Upper lobe of right lung (tissue), 1 donor: Measurements from ENCODE around the gene AGO3. TPM values are rescaled to one million over a fixed set of nuclear protein-coding genes. Genes with fewer than 3 reads are reported as not detected.

ENCODE experiments used
- ATAC-seq: fragments of 200-7000 bp; cut with Tn5 transposase; one replicate; pipeline ENCODE4 v1.9.1; 2020; ENCODE audit warnings: mild to moderate bottlenecking, moderate library complexity
- DNase-seq: peaks from one replicate; pipeline ENCODE4 v3.0.0-alpha.2; 2020
- H3K27ac ChIP-seq: fragments of 200-600 bp; one replicate; pipeline ENCODE4 v1.8.0; 2022
- H3K27me3 ChIP-seq: fragments of 200-600 bp; one replicate; pipeline ENCODE4 v1.8.0; 2022; ENCODE audit warnings: mild to moderate bottlenecking
- H3K36me3 ChIP-seq: fragments of 200-600 bp; one replicate; pipeline ENCODE4 v1.8.0; 2022
- H3K4me1 ChIP-seq: fragments of 200-600 bp; one replicate; pipeline ENCODE4 v1.8.0; 2022
- H3K4me3 ChIP-seq: fragments of 200-600 bp; one replicate; pipeline ENCODE4 v1.8.0; 2022; ENCODE audit warnings: mild to moderate bottlenecking
- H3K9me3 ChIP-seq: fragments of 200-600 bp; one replicate; pipeline ENCODE4 v1.8.0; 2022
- CTCF ChIP-seq: fragments of 200-600 bp; IDR thresholded peaks from one replicate; pipeline ENCODE4 v1.8.0; 2022; ENCODE audit warnings: antibody characterized with exemption
- intact Hi-C: fragments of 100-400 bp; cut with DNase I; formaldehyde crosslinking; loops from one replicate; pipeline ENCODE4 v1.11.0; 2022
- total RNA-seq: library from RNA; stranded (reverse); fragmentation: NEBNext Ultra II Directional; extraction: Animal tissue kit (Norgen Biotek cat#: 25700); gene quantifications from one replicate; pipeline ENCODE4 v1.2.1, GENCODE V29; 2021
- donor health status: DM: no; HTN: yes; CAD: no; lungs with severe emphysema.

The AGO3 gene
- total RNA-seq, 1 donor from 2014 or later = 34.1 TPM

GRCh38 chr1:36095760-36096405 is 165.0 kb downstream of the AGO3 start:
- peak overlapping the region; percentile 40 for H3K27ac ChIP-seq
- peaks cover 16% of the 10 kb centered on the region for H3K4me1 ChIP-seq
- no peaks in the 10 kb centered on the region for H3K9me3 ChIP-seq
- no peak for DNase-seq
- H3K27me3 ChIP-seq = no peaks in the 10 kb centered on the region
- H3K36me3 ChIP-seq = peaks cover 49% of the 10 kb centered on the region
- peak; percentile 66 for ATAC-seq
- no peak for TF ChIP-seq CTCF
- intact Hi-C loops = loop anchor here (5.0 kb wide), 1 partner anchor 91 kb away; no protein-coding TSS in a partner anchor
- H3K4me3 ChIP-seq = no peak overlapping the region

GRCh38 chr1:36096500-36097432 is 165.9 kb downstream of the AGO3 start:
- no peaks in the 10 kb centered on the region for H3K27me3 ChIP-seq
- no peak for TF ChIP-seq CTCF
- intact Hi-C loops = loop anchor here (5.0 kb wide), 1 partner anchor 91 kb away; no protein-coding TSS in a partner anchor
- DNase-seq (no peak), ATAC-seq (peak; percentile 2)
- peak overlapping the region; percentile 40 for H3K27ac ChIP-seq
- no peaks in the 10 kb centered on the region for H3K9me3 ChIP-seq
- H3K36me3 ChIP-seq = peaks cover 41% of the 10 kb centered on the region
- no peak overlapping the region for H3K4me3 ChIP-seq
- peaks cover 14% of the 10 kb centered on the region for H3K4me1 ChIP-seq

DNA sequence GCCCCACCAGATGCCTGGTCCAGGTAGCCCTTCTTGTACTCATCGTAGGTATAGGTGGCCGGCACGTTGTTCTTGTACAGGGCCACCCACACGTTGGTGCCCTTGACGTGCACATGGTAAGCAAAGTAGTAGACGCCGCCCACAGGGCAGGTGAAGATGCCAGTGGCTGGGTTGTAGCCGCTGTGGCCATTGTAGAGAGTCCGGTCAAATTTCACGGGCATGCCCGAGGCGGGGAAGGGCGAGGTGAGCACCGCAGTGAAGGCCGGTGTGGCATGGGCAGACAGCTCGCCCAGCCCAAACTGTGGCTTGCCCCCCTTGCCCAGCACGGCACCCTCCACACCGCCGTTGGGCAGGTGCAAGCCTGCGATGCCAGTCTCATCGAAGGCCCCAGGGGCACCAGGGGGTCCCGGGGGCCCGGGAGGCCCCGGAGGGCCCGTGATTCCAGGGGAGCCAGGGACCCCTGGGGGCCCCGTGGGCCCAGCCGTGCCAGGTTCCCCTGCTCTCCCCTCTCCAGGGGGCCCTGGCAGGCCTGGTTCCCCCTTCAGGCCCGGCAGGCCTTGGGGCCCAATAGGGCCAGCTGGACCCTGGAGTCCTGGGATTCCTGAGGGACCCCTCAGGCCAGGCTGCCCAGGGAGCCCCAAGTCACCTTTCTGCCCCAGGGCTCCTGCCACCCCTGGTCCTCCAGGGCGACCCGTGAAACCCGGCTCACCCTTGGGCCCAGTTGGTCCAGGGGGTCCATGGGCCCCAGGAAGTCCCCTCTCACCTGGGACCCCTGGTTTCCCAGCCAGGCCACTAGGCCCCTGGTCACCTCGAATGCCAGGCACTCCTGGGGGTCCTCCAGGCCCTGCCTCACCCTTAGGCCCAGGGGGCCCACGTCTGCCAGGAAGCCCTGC is 167.0 kb downstream of the AGO3 start:
- H3K27ac ChIP-seq = no peak overlapping the region
- DNase-seq (no peak), ATAC-seq (no peak)
- peaks cover 14% of the 10 kb centered on the region for H3K4me1 ChIP-seq
- no peak for TF ChIP-seq CTCF
- no peak overlapping the region for H3K4me3 ChIP-seq
- intact Hi-C loops = loop anchor here (5.0 kb wide), 1 partner anchor 89 kb away; no protein-coding TSS in a partner anchor
- no peaks in the 10 kb centered on the region for H3K27me3 ChIP-seq
- peaks cover 29% of the 10 kb centered on the region for H3K36me3 ChIP-seq
- no peaks in the 10 kb centered on the region for H3K9me3 ChIP-seq

GRCh38 chr1:36098650-36099365 is 167.9 kb downstream of the AGO3 start:
- intact Hi-C loops = loop anchor here (5.0 kb wide), 1 partner anchor 88 kb away; no protein-coding TSS in a partner anchor
- Histone ChIP-seq H3K9me3 (no peaks in the 10 kb centered on the region), H3K27ac (no peak overlapping the region), H3K27me3 (no peaks in the 10 kb centered on the region), H3K36me3 (peaks cover 20% of the 10 kb centered on the region), H3K4me1 (peaks cover 14% of the 10 kb centered on the region), H3K4me3 (no peak overlapping the region)
- no peak for TF ChIP-seq CTCF
- no peak for DNase-seq
- no peak for ATAC-seq
